Stimulated activated CD8-positive, alpha-beta memory T cell treated with anti-CD3 and anti-CD28 coated beads, Interleukin-12 subunit alpha, Interleukin-12 subunit beta, amount 100 ng/mL, for 4 hours (primary cell): ENCODE results near the gene IFNAR2.
"Not testable (repeated sequence)": the region's sequence is repeated elsewhere in the genome, so short reads cannot be mapped to it uniquely, and the experiment has no call there.

ENCODE experiments used
- DNase-seq: peaks from one replicate; pipeline ENCODE4 v3.0.0-alpha.2; 2020; ENCODE audit warnings: low read depth

IFNAR2 gene

GRCh38 chr21:33217138-33217520 lies 12.6 kb upstream of the IFNAR2 start:
- no peak for DNase-seq

GRCh38 chr21:33219300-33219699 lies 10.4 kb upstream of the IFNAR2 start:
- no peak for DNase-seq

GRCh38 chr21:33219954-33220353 lies 9.8 kb upstream of the IFNAR2 start:
- DNase-seq = no peak

GRCh38 chr21:33225376-33225775 lies 4.4 kb upstream of the IFNAR2 start:
- DNase-seq = not testable (repeated sequence)

- DNase-seq = no peak
Observed at GRCh38 chr21:33228455-33228854, 1.3 kb upstream of the IFNAR2 start.

- DNase-seq = no peak
Observed at GRCh38 chr21:33229099-33229783, 497 bp upstream of the IFNAR2 start.

GRCh38 chr21:33230545-33231324 lies 997 bp downstream of the IFNAR2 start:
- no peak for DNase-seq

- peak; percentile 27 for DNase-seq
Observed at GRCh38 chr21:33231526-33231925, 1.8 kb downstream of the IFNAR2 start.

GRCh38 chr21:33232291-33233034 lies 2.7 kb downstream of the IFNAR2 start:
- no peak for DNase-seq

- no peak for DNase-seq
Observed at GRCh38 chr21:33234635-33235520, 5.1 kb downstream of the IFNAR2 start.

- no peak for DNase-seq
Observed at GRCh38 chr21:33236013-33236686, 6.4 kb downstream of the IFNAR2 start.

GRCh38 chr21:33236766-33237165 lies 7.0 kb downstream of the IFNAR2 start:
- no peak for DNase-seq

- no peak for DNase-seq
Observed at GRCh38 chr21:33237486-33237885, 7.7 kb downstream of the IFNAR2 start.

- DNase-seq = no peak
Observed at GRCh38 chr21:33238146-33238545, 8.4 kb downstream of the IFNAR2 start.

- DNase-seq = no peak
Observed at GRCh38 chr21:33238565-33239255, 9.0 kb downstream of the IFNAR2 start.

- DNase-seq = not testable (repeated sequence)
Observed at GRCh38 chr21:33239559-33240127, 9.9 kb downstream of the IFNAR2 start.

- DNase-seq = no peak
Observed at GRCh38 chr21:33240404-33240803, 10.7 kb downstream of the IFNAR2 start.

- DNase-seq = no peak
Observed at GRCh38 chr21:33241846-33242245, 12.1 kb downstream of the IFNAR2 start.

- DNase-seq = not testable (repeated sequence)
Observed at GRCh38 chr21:33242846-33243245, 13.1 kb downstream of the IFNAR2 start.

- DNase-seq = no peak
Observed at GRCh38 chr21:33244082-33244778, 14.5 kb downstream of the IFNAR2 start.
